GM03348 (cell line): ENCODE measurements around the gene REM2.

Source experiments
- DNase-seq: peaks from one replicate; pipeline ENCODE4 v3.0.0; 2012; ENCODE audit warnings: low spot score

Gene REM2

DNA sequence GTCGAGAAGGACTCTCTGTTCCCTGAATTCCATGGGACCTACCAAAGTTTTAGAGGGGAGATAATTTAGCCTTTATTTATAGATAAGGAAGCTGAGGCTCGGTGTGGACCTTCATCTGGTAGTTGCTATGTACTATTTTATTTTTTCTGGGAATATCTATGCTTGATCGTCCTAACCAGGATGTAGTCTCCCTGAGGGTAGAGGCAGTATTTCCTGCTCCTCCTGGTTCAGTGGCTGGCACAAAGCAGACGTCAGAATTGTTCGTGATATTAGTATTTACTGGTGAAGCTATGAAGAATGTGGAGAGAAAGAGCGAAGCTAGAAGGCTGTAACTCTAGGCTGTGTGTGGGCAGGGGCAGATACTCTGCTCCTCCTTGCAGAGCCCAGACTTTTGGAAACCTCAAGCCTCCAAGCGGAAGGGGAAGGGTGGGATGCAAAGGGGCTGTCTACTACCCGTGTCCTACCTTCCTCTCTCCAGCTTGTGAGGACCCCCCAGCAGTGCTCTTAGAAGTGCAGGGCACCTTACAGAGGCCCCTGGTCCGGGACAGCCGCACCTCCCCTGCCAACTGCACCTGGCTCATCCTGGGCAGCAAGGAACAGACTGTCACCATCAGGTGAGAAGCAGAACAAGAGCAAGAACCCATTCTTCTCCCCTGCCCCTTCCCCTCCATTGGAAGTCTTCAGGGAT lies 10.0 kb upstream of the REM2 start:
- peak; percentile 29 for DNase-seq

DNA sequence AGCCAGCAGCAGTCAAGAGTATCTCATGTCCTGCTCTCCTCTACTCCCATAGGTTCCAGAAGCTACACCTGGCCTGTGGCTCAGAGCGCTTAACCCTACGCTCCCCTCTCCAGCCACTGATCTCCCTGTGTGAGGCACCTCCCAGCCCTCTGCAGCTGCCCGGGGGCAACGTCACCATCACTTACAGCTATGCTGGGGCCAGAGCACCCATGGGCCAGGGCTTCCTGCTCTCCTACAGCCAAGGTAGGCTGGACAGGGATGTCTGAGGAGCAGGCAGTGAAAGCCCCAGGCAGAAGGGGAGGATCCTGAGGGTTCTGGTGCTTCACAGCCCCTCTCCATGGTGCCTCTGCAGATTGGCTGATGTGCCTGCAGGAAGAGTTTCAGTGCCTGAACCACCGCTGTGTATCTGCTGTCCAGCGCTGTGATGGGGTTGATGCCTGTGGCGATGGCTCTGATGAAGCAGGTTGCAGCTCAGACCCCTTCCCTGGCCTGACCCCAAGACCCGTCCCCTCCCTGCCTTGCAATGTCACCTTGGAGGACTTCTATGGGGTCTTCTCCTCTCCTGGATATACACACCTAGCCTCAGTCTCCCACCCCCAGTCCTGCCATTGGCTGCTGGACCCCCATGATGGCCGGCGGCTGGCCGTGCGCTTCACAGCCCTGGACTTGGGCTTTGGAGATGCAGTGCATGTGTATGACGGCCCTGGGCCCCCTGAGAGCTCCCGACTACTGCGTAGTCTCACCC lies 7.8 kb upstream of the REM2 start:
- DNase-seq, result no peak

DNA sequence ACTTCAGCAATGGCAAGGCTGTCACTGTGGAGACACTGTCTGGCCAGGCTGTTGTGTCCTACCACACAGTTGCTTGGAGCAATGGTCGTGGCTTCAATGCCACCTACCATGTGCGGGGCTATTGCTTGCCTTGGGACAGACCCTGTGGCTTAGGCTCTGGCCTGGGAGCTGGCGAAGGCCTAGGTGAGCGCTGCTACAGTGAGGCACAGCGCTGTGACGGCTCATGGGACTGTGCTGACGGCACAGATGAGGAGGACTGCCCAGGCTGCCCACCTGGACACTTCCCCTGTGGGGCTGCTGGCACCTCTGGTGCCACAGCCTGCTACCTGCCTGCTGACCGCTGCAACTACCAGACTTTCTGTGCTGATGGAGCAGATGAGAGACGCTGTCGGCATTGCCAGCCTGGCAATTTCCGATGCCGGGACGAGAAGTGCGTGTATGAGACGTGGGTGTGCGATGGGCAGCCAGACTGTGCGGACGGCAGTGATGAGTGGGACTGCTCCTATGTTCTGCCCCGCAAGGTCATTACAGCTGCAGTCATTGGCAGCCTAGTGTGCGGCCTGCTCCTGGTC lies 7.2 kb upstream of the REM2 start:
- no peak for DNase-seq

DNA sequence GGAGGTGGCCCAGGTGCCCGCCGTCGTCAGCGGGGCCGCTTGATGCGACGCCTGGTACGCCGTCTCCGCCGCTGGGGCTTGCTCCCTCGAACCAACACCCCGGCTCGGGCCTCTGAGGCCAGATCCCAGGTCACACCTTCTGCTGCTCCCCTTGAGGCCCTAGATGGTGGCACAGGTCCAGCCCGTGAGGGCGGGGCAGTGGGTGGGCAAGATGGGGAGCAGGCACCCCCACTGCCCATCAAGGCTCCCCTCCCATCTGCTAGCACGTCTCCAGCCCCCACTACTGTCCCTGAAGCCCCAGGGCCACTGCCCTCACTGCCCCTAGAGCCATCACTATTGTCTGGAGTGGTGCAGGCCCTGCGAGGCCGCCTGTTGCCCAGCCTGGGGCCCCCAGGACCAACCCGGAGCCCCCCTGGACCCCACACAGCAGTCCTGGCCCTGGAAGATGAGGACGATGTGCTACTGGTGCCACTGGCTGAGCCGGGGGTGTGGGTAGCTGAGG lies 6.0 kb upstream of the REM2 start:
- no peak for DNase-seq

DNA sequence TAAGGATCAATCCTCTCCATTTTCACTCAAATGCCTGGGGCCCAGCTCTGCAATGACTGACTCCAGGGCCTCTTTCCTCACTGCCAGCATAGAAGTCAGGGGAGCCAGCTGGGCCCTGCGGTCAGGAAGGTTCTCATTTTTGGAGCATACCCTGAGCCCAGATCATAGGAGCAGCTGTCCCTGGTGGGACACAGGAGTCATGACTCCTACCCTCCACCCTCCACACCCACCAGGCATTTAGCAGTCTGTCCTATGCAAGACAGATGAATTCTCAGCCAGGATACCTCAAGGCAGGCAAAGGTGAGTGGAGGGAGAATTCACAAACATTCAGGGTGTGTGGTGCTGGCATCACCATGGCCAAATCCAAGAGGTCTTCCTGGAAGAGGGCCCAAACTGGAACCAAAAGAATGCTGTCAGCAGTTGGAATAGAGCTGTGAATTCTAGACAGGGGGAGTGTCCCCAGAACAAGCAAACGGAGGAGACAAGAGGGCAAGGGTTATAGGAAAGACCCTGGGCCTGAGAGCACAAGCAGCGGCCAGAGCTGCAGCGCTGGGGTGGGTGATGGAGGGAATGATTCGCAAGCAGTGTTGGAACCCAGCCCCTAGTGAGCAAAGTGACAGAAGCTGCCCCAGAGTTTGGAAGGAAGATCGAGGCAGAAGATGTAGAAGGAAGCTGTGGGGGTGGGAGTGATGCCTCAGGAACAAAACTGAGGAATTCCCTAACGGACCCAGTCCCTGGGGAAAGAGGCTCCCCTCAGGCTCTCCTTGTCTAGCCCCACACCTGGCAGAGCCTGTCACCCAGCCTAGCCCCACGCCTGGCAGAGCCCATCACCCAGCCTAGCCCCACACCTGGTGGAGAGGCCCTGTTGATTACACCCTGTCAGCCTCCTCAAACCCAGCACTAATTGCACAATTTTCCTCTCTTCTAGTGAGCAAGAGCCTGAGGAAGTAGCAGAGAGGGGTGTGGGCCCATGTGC lies 4.5 kb upstream of the REM2 start:
- DNase-seq, result no peak

DNA sequence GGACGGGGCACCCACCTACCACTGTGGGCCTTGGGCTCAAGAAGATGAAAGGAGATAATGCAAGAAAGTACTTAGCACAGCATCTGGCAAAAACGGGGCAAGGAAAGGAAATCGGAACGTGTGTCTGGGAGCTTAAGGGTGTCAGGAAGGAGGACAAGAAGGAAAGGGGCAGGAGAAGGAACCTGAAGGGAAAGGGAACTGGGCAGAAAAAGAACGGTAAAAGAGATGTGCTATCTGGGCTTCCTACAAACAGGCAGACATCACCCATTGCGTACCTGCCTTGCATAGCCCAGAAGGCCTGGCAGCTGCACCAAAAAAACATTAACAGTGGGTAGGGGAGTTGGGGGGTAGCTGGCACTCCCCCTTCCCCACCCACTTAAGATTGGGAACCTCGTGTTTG lies 958 bp upstream of the REM2 start:
- DNase-seq, result no peak

DNA sequence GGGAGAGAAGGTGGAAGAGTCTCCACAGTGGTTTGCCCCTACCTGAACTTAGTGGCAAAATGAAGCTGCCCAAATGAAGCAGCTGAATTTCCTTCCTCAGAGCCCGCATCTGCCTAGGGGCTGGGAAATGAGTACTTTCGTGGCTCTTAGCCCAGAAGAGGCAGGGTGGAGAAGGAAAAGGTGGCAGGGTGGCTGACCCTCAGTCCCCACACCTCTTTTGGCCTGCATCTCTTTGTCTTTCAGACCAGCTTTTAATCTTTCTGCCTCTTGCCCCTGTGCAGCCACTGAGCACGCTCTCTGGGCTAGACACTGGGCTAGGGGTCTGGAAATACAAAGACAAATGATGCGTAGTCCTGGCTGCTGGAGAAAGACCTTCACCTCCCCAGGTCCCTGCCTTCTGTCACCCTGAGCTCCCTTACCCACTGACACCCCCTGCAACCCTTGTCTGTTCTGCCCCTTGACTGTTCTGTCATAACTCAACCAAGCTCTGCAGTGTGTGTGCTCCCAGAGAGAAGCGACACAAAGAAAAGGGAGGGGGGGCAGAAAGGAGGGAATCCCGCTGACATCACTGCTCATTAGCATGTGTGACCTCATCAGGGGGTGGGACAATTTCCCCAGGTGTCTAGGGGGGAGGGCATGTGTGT lies 371 bp upstream of the REM2 start:
- peak; percentile 50 for DNase-seq

DNA sequence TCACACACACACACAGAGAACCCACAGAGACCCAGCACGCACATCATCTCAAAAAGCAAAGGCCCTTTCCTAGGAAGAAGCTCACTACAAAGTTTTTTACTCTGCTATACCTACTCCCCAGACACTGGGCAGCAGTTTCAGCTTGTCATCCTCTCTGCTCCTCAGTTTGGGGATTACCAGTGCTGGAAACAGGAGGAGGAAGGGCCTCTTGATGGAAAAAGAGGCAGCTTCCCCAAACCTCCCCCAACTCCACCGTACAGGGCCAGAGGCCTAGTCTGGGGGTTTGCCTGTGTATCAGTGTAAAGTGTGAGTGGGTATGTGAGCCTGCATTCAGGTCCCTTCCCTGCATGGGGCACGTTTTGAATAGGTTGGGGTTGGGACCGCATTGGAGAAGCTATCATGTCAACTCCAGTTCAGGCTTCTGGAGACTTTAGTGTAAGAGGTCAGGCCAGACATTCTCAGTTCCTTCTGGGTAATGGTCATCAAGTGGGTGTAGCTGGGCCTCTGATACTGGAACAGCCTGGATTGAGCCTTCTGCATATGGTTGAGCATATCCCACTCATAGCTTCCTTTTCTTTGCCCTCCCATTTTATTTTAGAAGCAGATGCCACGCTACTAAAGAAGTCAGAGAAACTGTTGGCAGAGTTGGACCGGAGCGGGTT lies 1.2 kb downstream of the REM2 start:
- DNase-seq, result no peak

DNA sequence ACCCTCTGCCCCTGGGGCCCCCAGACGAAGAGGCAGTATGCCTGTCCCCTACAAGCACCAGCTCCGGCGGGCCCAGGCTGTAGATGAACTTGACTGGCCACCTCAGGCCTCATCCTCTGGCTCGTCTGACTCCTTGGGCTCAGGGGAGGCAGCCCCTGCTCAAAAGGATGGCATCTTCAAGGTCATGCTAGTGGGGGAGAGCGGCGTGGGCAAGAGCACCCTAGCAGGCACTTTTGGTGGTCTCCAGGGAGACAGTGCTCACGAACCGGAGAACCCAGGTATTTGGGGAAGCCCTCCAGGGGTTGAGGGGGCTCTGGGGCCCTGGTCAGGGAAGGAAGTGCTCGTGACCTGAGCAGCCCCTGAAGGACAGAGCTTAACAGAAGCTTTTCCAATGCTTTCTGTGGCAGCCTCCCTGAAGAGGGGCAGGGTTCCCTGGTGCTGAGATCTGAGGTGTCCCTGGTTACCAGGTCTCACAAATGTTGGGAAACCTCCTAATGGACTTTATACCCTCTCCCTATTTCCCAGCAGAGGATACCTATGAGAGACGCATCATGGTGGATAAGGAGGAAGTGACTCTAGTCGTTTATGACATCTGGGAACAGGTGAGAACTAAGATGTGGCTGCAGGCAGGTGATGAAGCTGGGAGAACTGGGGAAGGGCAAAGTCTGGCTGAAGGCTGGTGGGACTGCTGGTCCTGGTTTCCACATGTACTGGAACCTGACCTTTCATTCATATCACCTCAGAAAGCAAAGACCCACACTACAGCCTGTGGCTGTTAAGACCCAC lies 1.9 kb downstream of the REM2 start:
- DNase-seq, result no peak

DNA sequence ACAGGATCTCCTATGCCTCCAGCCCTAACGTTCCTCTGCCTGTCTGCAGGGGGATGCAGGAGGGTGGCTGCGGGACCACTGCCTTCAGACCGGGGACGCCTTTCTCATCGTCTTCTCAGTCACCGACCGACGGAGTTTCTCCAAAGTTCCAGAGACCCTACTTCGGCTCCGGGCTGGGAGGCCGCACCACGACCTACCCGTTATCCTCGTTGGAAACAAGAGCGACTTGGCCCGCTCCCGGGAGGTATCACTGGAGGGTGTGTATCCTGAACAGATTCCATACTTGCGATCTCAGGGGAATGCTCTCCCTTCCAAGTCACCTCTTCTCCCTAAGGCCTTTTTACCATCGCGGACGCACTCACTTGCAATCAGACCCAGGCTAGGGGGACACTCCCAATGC lies 3.0 kb downstream of the REM2 start:
- DNase-seq, result no peak

DNA sequence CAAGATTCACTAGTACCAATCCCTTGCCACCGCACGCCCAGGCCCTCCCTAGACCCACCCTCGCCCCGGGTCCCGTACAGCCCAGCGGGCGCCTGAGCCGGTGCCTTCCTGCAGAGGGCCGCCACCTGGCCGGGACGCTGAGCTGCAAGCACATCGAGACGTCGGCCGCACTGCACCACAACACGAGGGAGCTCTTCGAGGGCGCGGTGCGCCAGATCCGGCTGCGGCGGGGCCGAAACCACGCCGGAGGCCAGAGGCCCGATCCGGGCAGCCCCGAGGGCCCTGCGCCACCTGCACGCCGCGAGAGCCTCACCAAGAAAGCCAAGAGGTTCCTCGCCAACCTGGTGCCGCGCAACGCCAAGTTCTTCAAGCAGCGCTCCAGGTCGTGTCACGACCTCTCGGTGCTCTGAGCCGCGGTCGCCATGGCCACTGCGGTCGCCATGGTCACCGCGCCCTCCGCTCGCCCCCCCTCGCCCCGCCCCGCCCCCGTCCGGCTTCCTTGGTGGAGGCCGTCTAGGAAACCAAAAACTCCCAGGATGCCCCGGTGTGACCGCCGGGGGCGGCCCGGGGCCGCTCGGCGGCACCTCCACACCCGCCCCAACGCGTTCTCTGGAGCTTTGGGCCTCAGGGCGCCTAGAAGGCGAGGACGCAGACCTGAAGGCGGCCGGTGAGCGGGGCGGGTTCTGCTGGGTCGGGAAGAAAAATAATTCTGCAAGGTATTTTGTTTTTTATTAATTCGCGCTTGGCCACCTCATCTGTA lies 3.7 kb downstream of the REM2 start:
- DNase-seq, result peak; percentile 88

DNA sequence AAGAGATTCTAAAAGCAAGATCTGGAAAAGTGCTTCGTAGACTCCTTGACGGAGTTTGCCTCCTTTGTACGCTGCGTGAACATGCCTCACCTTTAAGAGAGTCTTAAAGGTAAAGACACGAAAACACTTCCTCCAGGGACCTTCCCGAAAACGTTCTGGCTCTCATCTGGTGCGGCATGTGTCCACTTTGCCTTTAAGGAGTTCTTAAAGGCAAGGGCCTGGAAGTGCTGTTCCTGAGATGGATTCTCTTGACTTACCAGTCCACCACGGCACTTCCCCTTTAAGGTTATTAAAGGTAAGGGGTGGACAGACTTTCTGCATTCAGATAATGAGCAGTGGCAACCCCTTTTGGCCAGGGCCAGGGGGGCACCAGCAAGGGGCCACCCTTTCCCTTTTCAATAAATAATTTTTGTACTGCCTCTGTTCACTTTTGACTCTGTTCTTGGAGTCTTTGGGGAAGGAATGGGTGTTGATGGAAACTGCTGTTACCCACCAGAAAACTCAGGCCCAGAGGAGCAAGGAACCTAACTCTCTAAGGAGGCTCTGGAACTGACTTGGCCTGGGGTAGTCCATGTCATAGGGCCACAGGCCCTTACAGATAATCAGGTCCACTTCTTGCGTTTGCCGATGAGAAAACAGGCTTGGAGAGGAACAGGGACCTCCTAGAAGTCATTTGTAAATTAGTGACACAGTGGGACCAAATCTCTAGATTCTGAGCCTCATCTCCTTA lies 4.4 kb downstream of the REM2 start:
- DNase-seq, result peak; percentile 50

DNA sequence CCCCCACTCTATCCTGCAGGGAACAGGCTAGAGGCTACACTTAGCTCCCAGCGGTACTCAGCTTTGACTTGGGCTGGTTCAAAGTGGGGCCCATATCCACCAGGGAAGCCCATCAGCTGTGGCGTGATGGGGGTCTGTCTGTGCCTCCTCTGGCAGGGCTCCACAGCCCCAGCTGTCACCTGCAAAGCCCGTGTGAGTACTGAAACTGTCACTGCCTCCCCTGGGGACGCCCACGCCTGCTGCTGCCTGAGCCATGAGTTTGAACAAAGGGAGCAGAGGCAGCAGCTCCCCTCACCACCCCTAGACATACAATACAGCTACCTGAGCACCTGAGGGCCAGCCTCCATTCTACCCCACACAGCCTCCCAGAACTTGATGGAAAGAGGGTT lies 5.0 kb downstream of the REM2 start:
- DNase-seq, result no peak

DNA sequence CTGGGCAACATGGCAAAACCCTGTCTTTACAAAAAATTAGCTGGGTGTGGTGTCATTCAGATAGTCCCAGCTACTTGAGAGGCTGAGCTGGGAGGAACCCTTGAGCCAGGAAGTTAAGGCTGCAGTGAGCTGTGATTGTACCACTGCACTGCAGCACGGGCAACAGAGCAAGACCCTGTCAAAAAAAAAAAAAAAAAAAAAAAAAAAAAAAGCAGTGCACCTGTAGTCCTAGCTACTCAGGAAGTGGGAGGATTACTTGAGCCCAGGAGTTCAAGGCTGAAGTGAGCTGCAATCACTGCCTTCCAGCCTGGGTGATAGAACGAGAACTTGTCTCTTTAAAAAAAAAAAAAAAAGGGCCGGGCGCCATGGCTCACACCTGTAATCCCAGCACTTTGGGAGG lies 5.6 kb downstream of the REM2 start:
- DNase-seq, result no peak

DNA sequence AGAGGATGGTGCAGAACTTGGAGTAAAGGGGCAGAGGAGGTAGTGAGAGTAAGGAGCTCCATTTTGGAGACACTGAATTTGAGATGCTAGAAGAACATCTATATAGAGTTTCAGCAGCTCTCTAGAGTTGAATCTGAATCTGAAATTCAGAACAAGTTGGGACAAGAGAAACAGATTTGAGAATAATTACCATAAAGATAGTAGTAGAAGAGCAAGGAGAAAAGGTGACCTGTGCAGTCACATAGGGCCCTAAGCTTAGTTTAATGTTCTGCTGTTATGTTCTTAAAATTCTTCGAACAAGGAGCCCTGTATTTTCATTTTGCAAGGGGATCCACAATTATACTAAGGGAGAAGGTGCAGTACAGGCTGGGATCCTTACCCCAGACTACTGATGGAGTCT lies 7.4 kb downstream of the REM2 start:
- DNase-seq, result no peak

DNA sequence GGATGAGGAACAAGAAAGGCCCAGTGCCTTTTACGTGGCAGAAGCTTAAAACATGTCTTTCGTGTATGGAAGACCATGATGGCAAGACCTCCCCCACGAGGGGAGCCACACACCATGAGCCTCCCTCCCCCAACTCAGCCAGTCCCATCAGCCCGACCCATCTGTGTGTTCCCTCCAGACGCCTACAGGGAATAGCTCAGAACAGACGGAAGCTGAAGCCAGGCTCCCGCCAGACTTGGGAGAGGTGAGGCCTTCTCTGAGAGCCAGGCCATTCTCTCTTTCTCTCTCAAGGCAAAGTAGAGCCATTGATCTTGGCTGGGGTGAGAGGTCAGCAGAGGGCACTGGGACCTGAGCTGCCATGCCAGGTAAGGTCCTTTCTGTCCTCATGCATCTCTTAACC lies 9.5 kb downstream of the REM2 start:
- no peak for DNase-seq

DNA sequence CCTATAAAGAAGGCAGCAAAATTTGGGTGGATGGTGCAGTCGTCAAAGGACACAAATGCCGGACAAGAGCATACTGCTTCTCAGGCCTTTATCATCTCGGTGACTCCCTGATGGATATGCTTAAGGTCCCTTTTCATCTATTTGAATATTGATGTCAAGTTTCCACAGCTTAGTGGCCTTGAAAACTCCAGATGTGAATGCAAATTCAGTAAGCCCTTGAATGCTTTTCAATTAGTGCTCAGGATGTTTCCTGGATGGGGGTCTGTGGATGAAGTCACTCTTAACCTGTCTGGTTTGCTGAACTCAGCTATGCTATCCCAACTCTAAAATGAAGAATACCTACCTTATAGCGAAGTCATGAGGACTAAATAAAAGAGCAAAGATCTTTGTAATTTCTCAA lies 10.7 kb downstream of the REM2 start:
- no peak for DNase-seq

DNA sequence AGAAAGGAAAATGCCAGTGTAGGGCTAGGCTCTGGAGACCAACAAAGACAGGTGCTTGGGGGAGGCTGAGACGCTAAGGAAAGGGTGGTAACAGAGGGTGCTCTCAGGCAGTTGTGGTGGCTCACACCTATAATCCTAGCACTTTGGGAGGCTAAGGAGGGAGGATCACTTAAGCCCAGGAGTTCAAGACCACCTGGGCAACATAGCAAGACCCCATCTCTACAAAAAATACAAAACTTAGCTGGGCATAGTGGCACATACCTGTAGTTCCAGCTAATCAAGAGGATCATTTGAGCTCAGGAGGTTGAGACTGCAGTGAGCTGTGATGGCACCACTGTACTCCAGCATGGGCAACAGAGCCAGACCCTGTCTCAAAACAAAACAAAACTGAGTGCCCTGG lies 12.4 kb downstream of the REM2 start:
- no peak for DNase-seq

DNA sequence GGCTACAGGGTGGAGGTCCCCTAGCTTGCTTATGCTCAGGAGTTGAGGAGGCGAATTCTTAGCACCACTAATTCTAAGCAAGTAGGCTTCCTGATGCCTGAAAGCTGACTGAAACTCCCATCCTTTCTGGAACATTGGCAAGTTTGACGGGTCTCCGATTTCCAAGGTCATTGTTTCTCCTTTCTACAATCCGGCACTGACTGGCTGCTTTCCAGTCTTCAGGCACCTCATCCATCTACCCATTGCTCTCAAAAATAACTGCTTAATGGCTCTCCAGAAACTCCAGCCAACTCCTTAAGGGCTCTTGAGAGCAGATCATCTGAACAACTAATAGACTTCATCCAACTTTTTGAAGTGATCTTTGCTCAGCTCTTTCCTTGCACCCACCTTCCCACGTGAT lies 13.3 kb downstream of the REM2 start:
- no peak for DNase-seq
